ENCODE measurements around the gene OPN1MW2.
"Not testable (repeated sequence)": the region's sequence is repeated elsewhere in the genome, so short reads cannot be mapped to it uniquely, and the experiment has no call there.

OPN1MW2 gene

GRCh38 chrX:154263072-154263471, 43.5 kb downstream of the OPN1MW2 start:
- in situ Hi-C loops (cut with HindIII; ENCODE audit: low sequenced_read_pairs) = not testable (repeated sequence)

- in situ Hi-C loops (cut with HindIII; ENCODE audit: low sequenced_read_pairs) = not testable (repeated sequence)
These were observed 49.7 kb downstream of the OPN1MW2 start for GRCh38 chrX:154269245-154269644.
